ENCODE data around the gene PDE4D. TPM values are rescaled to one million over a fixed set of nuclear protein-coding genes. Genes with fewer than 3 reads are reported as not detected.
A peak's percentile ranks its signal among the peaks of the same experiment; 100 is the strongest.

PDE4D gene
- total and polyA plus RNA-seq, 3 experiments from 2014 or later: 5.6 to 18.3 (median 17.7) TPM

DNA sequence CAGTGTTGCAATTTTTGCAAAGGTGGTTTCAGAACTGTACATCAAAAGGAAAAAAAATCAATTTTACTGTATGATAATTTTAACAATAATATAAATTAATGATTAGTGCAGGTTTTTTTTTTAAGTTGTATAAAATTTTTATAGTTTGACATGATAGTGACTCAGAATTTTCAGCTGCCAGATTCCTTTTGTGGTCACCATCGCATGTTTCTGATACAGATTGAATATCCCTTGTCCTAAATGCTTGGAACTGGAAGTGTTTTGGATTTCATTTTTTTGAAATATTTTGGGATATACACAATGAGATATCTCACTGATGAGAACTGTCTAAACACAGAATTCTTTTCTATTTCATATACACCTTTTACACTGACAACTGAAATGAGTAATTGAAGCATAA lies 949.3 kb downstream of the PDE4D start:
- no peaks in the 10 kb centered on the region for H3K36me3 ChIP-seq (ENCODE audit: insufficient read depth, low read length)
- ChIA-PET POLR2A (no interaction called here), CTCF (no interaction called here)
- no peaks in the 10 kb centered on the region for H3K27me3 ChIP-seq (ENCODE audit: insufficient read depth, low read length, poor library complexity, severe bottlenecking)
- H3K4me3 Mint-ChIP-seq: no peak overlapping the region
- no peak for DNase-seq
- H3K4me1 Mint-ChIP-seq: no peaks in the 10 kb centered on the region
- no peaks in the 10 kb centered on the region for H3K4me1 ChIP-seq (ENCODE audit: insufficient read depth, low read length)
- H3K27ac Mint-ChIP-seq: no peak overlapping the region
- no peak overlapping the region for H3K27ac ChIP-seq (ENCODE audit: low read depth, low read length)
- peaks cover 6 to 24% of the 10 kb centered on the region in 2 donors for H3K27me3 Mint-ChIP-seq
- H3K9me3 ChIP-seq (ENCODE audit: low read length): no peaks in the 10 kb centered on the region
- no peaks in the 10 kb centered on the region for H3K9me3 Mint-ChIP-seq
- no peaks in the 10 kb centered on the region for H3K36me3 Mint-ChIP-seq
- no peak overlapping the region for H3K4me3 ChIP-seq (ENCODE audit: low read length)

DNA sequence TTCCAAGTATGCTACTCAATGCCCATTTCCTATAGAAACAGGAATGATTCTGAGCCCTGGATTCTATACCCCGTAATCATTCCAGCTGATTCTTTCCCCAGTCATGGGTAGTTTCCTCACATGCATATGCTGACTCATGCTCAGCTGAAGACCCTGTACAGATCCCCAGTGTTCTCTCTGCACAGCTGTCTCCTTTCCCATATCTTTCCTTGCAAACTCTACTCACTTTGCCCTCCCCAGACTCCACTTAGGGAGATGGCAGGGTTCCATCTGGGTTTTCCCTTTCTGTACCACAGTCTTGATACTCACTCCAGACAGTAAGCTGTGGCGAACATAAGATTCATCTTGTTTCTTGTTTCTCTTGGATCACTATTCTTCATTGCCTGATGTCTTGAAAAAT lies 953.1 kb downstream of the PDE4D start:
- ChIA-PET POLR2A (no interaction called here), CTCF (no interaction called here)
- no peaks in the 10 kb centered on the region for H3K36me3 Mint-ChIP-seq
- no peak overlapping the region for H3K27ac Mint-ChIP-seq
- Histone ChIP-seq H3K4me3 (ENCODE audit: low read length) (no peak overlapping the region), H3K27me3 (ENCODE audit: insufficient read depth, low read length, poor library complexity, severe bottlenecking) (no peaks in the 10 kb centered on the region), H3K36me3 (ENCODE audit: insufficient read depth, low read length) (no peaks in the 10 kb centered on the region), H3K9me3 (ENCODE audit: low read length) (no peaks in the 10 kb centered on the region), H3K27ac (ENCODE audit: low read depth, low read length) (no peak overlapping the region), H3K4me1 (ENCODE audit: insufficient read depth, low read length) (no peaks in the 10 kb centered on the region)
- H3K4me3 Mint-ChIP-seq: no peak overlapping the region
- H3K9me3 Mint-ChIP-seq: no peaks in the 10 kb centered on the region
- no peaks in the 10 kb centered on the region for H3K4me1 Mint-ChIP-seq
- peaks cover 8 to 26% of the 10 kb centered on the region in 2 donors for H3K27me3 Mint-ChIP-seq
- no peak for DNase-seq

DNA sequence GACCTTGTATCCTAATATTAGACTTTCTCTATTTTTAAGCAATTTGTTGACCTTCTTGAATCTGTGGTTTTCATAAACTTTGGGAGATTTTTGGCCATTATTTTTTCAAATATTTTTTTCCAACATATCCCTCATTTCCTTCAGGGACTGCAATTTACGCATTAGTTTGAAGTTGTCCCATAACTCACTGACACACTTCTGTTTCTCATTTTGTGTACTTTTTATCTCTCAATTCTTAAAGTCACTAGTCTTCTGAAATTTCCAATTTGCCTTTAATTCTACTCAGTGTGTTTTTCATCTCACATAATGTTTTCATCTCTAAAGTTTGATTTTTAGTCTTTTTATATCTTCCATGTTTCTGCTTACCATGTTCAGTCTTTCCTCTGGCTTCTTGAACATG lies 953.9 kb downstream of the PDE4D start:
- Mint-ChIP-seq H3K9me3 (no peaks in the 10 kb centered on the region), H3K4me3 (no peak overlapping the region), H3K27me3 (peaks cover 8 to 31% of the 10 kb centered on the region in 2 donors), H3K27ac (no peak overlapping the region), H3K36me3 (no peaks in the 10 kb centered on the region), H3K4me1 (peaks cover 5 to 7% (median 6%) of the 10 kb centered on the region in 3 donors)
- Histone ChIP-seq H3K9me3 (ENCODE audit: low read length) (no peaks in the 10 kb centered on the region), H3K4me3 (ENCODE audit: low read length) (no peak overlapping the region), H3K36me3 (ENCODE audit: insufficient read depth, low read length) (no peaks in the 10 kb centered on the region), H3K27ac (ENCODE audit: low read depth, low read length) (no peak overlapping the region), H3K4me1 (ENCODE audit: insufficient read depth, low read length) (peaks cover 1% of the 10 kb centered on the region), H3K27me3 (ENCODE audit: insufficient read depth, low read length, poor library complexity, severe bottlenecking) (no peaks in the 10 kb centered on the region)
- no peak for DNase-seq
- ChIA-PET CTCF (no interaction called here), POLR2A (no interaction called here)

DNA sequence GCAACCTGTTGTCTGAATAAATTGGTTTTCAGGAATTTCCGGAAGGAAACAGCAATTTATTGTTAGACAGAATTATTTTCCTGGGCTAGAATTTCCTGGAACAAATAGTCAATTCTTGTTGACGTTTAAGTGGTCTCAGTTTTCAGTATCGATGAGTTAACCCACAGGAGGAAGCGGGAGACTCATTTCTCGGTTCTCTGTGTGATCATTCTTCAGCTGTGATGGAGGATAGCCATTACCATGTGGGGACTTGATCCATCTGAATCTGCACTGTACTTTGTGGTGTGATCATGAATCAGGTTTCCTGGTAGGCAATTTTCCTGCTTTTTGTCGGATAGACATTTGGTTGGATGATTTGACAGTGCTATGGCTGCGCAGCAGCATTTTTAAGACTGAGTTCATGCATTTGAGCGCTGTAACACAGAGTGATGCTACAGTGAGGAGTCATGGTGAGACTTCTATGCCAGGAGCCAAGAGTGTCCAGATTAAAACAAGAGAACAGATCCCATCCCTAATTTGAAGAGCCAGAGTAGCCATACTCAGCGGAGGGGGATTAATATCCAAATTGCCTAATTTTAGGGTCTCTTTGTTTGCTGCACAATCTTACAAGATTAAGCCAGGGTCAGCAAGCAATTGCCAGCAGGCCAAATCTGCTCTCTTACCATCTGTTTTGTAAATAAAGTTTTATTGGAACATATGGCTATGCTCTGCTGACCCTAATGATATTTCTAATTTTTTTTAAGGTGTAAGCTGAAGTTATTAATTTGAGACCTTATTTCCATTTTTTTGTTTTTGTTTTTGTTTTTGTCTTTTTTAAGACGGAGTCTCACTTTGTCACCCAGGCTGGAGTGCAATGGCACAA lies 954.7 kb downstream of the PDE4D start:
- Histone ChIP-seq H3K27me3 (ENCODE audit: insufficient read depth, low read length, poor library complexity, severe bottlenecking) (no peaks in the 10 kb centered on the region), H3K36me3 (ENCODE audit: insufficient read depth, low read length) (no peaks in the 10 kb centered on the region), H3K4me3 (ENCODE audit: low read length) (no peak overlapping the region), H3K4me1 (ENCODE audit: insufficient read depth, low read length) (peaks cover 7% of the 10 kb centered on the region), H3K9me3 (ENCODE audit: low read length) (no peaks in the 10 kb centered on the region), H3K27ac (ENCODE audit: low read depth, low read length) (no peak overlapping the region)
- no peaks in the 10 kb centered on the region for H3K9me3 Mint-ChIP-seq
- H3K36me3 Mint-ChIP-seq: no peaks in the 10 kb centered on the region
- ChIA-PET CTCF (no interaction called here), POLR2A (no interaction called here)
- H3K4me1 Mint-ChIP-seq: peaks cover 10 to 16% (median 11%) of the 10 kb centered on the region in 3 donors
- peaks cover 9 to 31% of the 10 kb centered on the region in 2 donors for H3K27me3 Mint-ChIP-seq
- DNase-seq: no peak
- no peak overlapping the region for H3K27ac Mint-ChIP-seq
- H3K4me3 Mint-ChIP-seq: no peak overlapping the region

DNA sequence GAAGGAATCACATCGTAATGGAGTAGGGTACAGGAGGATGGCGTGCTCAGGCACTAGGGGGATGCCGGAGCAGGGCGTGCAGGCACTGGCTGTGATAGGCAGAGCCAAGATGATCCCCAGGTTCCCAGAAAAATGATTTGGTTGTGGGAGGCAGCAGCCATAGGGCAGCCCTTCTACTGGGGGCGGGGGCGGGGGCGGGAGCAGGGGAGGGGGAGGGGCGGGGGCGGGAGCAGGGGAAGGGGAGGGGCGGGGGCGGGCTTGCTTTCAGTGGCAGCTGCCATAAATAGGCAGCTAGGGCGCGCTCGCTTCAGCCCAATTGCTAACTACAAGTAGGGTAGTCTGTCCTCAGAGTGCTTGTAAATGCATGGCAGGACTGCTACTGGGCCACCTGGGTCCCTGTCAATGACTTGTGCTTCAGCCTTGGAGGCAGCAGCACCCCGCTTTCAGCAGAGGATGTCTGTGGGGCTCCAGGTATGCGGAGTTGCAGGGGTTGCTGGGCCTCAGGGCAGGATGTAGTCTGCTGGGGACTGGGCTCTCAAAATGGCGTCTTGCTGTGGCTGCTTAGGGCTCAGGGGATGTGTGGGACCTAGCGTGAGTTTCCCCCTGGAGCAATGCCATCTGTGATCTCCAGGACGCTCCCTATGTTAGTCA lies 956.4 kb downstream of the PDE4D start:
- Histone ChIP-seq H3K9me3 (ENCODE audit: low read length) (no peaks in the 10 kb centered on the region), H3K36me3 (ENCODE audit: insufficient read depth, low read length) (no peaks in the 10 kb centered on the region), H3K4me1 (ENCODE audit: insufficient read depth, low read length) (peaks cover 14% of the 10 kb centered on the region), H3K27ac (ENCODE audit: low read depth, low read length) (no peak overlapping the region), H3K4me3 (ENCODE audit: low read length) (no peak overlapping the region), H3K27me3 (ENCODE audit: insufficient read depth, low read length, poor library complexity, severe bottlenecking) (no peaks in the 10 kb centered on the region)
- POLR2A ChIA-PET: no interaction called here
- CTCF ChIA-PET: no interaction called here
- no peaks in the 10 kb centered on the region for H3K9me3 Mint-ChIP-seq
- H3K4me1 Mint-ChIP-seq: peaks cover 10 to 16% (median 11%) of the 10 kb centered on the region in 3 donors
- H3K4me3 Mint-ChIP-seq: no peak overlapping the region
- no peak overlapping the region for H3K27ac Mint-ChIP-seq
- DNase-seq: no peak
- peaks cover 7 to 31% of the 10 kb centered on the region in 2 donors for H3K27me3 Mint-ChIP-seq
- H3K36me3 Mint-ChIP-seq: no peaks in the 10 kb centered on the region

DNA sequence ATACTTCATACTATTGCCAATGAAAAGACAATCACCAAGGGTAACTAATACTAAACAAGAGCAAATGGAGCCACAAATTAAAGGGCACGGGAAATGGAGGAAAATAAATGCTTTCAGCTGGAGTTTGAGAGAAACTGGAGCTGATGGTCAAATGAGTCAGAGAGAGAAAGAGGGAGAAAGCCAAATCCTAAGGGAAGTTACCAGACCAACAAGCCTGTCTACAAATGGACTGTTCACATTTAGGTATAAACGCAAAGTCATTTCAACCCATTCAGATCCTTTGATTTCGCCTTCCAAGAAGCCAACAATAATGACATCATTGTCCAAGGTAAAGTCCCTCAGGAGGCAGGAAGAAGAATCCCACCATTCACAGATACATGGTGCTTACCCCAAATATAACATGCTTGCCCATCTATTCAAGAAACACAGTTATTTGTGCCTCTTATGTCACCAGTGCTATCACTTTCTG lies 958.9 kb downstream of the PDE4D start:
- no peak for DNase-seq
- Mint-ChIP-seq H3K27me3 (peaks cover 9 to 27% of the 10 kb centered on the region in 2 donors), H3K36me3 (no peaks in the 10 kb centered on the region), H3K4me3 (peak overlapping the region in 2 of 7 donors; percentile 15 to 39), H3K9me3 (no peaks in the 10 kb centered on the region), H3K4me1 (peaks cover 10 to 16% (median 11%) of the 10 kb centered on the region in 3 donors), H3K27ac (peak overlapping the region in 5 of 8 donors; percentile 20 to 93 (median 61))
- H3K27ac ChIP-seq (ENCODE audit: low read depth, low read length): no peak overlapping the region
- peaks cover 14% of the 10 kb centered on the region for H3K4me1 ChIP-seq (ENCODE audit: insufficient read depth, low read length)
- H3K36me3 ChIP-seq (ENCODE audit: insufficient read depth, low read length): no peaks in the 10 kb centered on the region
- H3K9me3 ChIP-seq (ENCODE audit: low read length): no peaks in the 10 kb centered on the region
- no peaks in the 10 kb centered on the region for H3K27me3 ChIP-seq (ENCODE audit: insufficient read depth, low read length, poor library complexity, severe bottlenecking)
- ChIA-PET POLR2A (no interaction called here), CTCF (no interaction called here)
- no peak overlapping the region for H3K4me3 ChIP-seq (ENCODE audit: low read length)

DNA sequence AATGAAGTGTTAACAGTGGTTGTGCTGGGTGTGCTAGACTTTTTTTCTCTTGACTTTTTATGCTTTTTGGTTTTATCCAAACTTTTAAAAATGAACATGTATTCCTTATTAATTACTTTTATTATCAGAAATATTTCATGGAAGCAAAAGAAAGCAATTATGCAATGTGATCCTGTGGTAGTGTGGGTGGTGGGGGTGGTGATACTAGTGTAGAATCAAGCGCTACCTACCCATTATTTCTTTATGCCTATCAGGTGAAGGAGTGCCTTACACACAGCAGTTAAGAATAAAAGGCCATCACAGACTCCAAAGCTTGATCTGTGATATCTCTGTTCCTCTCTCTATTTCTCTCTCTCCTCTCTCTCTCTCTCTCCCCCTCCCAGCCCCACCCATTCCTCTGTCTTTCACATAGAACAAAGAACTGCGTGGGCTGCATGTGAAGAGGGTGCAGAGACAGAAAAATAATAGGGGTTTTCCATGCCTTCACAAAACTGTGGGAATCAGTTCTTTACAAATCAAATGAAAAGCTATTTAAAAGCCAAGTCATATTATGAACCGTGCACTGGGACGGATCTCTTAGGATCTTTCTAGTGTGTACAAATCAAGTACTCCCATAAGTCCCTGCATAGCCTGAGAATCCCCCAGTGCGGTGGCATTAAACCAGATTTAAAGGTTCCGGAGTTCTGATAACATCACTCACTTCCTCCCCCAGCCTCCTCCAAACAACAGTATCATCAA lies 959.5 kb downstream of the PDE4D start:
- Mint-ChIP-seq H3K27ac (peak overlapping the region in 4 of 8 donors; percentile 20 to 93 (median 30)), H3K27me3 (peaks cover 9 to 27% of the 10 kb centered on the region in 2 donors), H3K4me1 (peaks cover 10 to 16% (median 11%) of the 10 kb centered on the region in 3 donors), H3K4me3 (peak overlapping the region in 2 of 7 donors; percentile 15 to 39), H3K9me3 (no peaks in the 10 kb centered on the region), H3K36me3 (no peaks in the 10 kb centered on the region)
- H3K9me3 ChIP-seq (ENCODE audit: low read length): no peaks in the 10 kb centered on the region
- no peaks in the 10 kb centered on the region for H3K27me3 ChIP-seq (ENCODE audit: insufficient read depth, low read length, poor library complexity, severe bottlenecking)
- H3K27ac ChIP-seq (ENCODE audit: low read depth, low read length): no peak overlapping the region
- DNase-seq: peak in 2 of 5 donors; percentile 13 to 49
- H3K36me3 ChIP-seq (ENCODE audit: insufficient read depth, low read length): no peaks in the 10 kb centered on the region
- ChIA-PET CTCF (no interaction called here), POLR2A (no interaction called here)
- peaks cover 14% of the 10 kb centered on the region for H3K4me1 ChIP-seq (ENCODE audit: insufficient read depth, low read length)
- no peak overlapping the region for H3K4me3 ChIP-seq (ENCODE audit: low read length)
